Activated B cell treated with CpG ODN at 0.5 μM for 24 hours (primary cell): ENCODE measurements around the gene ROR1. TPM values are rescaled to one million over a fixed set of nuclear protein-coding genes. Genes with fewer than 3 reads are reported as not detected.

Experiments used
- ATAC-seq: fragments of 200-7000 bp; cut with Tn5 transposase; one replicate; pipeline ENCODE4 v1.10.0; 2021; ENCODE audit warnings: low read depth, mild to moderate bottlenecking, moderate library complexity
- CTCF ChIA-PET: fragments of 350-600 bp; sonication (Branson Sonifier 250); formaldehyde crosslinking; loops from one replicate; lab custom pipeline; 2021; ENCODE audit warnings: antibody characterized with exemption; lab: Charles Lee
- POLR2A ChIA-PET: fragments of 350-600 bp; sonication (Branson Sonifier 250); formaldehyde crosslinking; loops from one replicate; lab custom pipeline; 2021; ENCODE audit warnings: antibody characterized with exemption; lab: Charles Lee
- DNase-seq: peaks from one replicate; pipeline ENCODE4 v3.0.0; 2022
- H3K27ac Mint-ChIP-seq: one replicate; pipeline ENCODE4 v1.8.0; 2020; ENCODE audit warnings: mixed read lengths
- H3K27me3 Mint-ChIP-seq: one replicate; pipeline ENCODE4 v1.8.0; 2021; ENCODE audit warnings: mixed read lengths
- H3K36me3 Mint-ChIP-seq: one replicate; pipeline ENCODE4 v1.8.0; 2021; ENCODE audit warnings: low read depth, mixed read lengths
- H3K4me1 Mint-ChIP-seq: one replicate; pipeline ENCODE4 v1.8.0; 2021; ENCODE audit warnings: mixed read lengths
- H3K4me3 Mint-ChIP-seq: one replicate; pipeline ENCODE4 v1.8.0; 2020; ENCODE audit warnings: mild to moderate bottlenecking, mixed read lengths
- H3K9me3 Mint-ChIP-seq: one replicate; pipeline ENCODE4 v1.8.0; 2020; ENCODE audit warnings: mixed read lengths
- intact Hi-C: fragments of 100-400 bp; cut with micrococcal nuclease; formaldehyde crosslinking; loops from one replicate; pipeline ENCODE4 v1.15.1; 2024
- total RNA-seq: library from RNA; stranded (reverse); gene quantifications from 2 replicates; pipeline ENCODE4 v1.2.3, GENCODE V29; 2022
- TF ChIP-seq, protein P1 (sequence below): fragments of 200-600 bp; IDR thresholded peaks from one replicate; pipeline ENCODE4 v1.8.0; 2022; ENCODE audit warnings: antibody characterized with exemption, mild to moderate bottlenecking

ROR1 gene
- total RNA-seq, 1 donor from 2014 or later = 2.2 TPM

DNA sequence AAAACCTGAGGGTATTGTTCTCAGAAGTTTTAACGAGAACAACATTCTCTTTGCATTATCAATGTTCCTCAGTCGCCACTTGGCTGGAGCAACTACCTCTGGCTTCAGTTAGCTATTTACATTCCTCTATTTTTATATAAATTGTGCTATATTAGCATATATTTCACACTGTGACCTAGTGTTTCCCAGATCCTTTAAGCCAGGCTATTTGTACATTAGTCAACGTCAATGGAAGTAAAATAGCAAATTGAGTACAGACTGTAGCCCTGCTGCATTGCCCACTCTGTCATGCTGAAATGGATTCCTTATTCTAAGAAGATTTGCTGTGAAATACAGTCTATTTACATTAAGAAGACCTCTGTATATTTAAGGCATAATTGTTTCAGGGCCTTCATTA lies 213.8 kb downstream of the ROR1 start:
- no peak for DNase-seq
- POLR2A ChIA-PET = no interaction called here
- Mint-ChIP-seq H3K4me1 (no peaks in the 10 kb centered on the region), H3K27me3 (no peaks in the 10 kb centered on the region), H3K4me3 (no peak overlapping the region), H3K27ac (no peak overlapping the region), H3K36me3 (no peaks in the 10 kb centered on the region), H3K9me3 (peaks cover 2% of the 10 kb centered on the region)
- CTCF ChIA-PET = no interaction called here
- TF ChIP-seq, protein P1, sequence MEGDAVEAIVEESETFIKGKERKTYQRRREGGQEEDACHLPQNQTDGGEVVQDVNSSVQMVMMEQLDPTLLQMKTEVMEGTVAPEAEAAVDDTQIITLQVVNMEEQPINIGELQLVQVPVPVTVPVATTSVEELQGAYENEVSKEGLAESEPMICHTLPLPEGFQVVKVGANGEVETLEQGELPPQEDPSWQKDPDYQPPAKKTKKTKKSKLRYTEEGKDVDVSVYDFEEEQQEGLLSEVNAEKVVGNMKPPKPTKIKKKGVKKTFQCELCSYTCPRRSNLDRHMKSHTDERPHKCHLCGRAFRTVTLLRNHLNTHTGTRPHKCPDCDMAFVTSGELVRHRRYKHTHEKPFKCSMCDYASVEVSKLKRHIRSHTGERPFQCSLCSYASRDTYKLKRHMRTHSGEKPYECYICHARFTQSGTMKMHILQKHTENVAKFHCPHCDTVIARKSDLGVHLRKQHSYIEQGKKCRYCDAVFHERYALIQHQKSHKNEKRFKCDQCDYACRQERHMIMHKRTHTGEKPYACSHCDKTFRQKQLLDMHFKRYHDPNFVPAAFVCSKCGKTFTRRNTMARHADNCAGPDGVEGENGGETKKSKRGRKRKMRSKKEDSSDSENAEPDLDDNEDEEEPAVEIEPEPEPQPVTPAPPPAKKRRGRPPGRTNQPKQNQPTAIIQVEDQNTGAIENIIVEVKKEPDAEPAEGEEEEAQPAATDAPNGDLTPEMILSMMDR = no peak
- ATAC-seq = no peak
- intact Hi-C loops = no loop called here

DNA sequence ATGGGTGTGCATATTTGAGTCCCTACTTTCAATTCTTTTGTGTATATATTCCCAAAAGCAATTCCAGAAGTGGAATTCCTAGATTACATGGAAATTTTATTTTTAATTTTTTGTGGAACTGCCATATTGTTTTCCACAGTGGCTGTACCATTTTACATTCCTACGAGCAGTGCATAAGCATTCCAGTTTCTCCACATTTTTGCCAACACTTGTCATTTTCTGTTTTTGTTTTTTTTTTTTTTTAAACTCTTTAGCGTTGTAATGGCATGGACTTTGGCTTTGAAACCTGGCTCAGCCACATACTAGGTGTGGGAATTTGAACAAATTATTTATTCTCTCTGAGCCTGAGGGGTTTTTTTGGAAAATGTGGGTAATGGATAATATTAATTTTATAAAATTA lies 215.1 kb downstream of the ROR1 start:
- Mint-ChIP-seq H3K4me1 (no peaks in the 10 kb centered on the region), H3K4me3 (no peak overlapping the region), H3K36me3 (no peaks in the 10 kb centered on the region), H3K27me3 (no peaks in the 10 kb centered on the region), H3K9me3 (peaks cover 2% of the 10 kb centered on the region), H3K27ac (no peak overlapping the region)
- TF ChIP-seq, protein P1 = no peak
- DNase-seq = no peak
- ChIA-PET POLR2A (no interaction called here), CTCF (no interaction called here)
- intact Hi-C loops = no loop called here
- ATAC-seq = no peak

DNA sequence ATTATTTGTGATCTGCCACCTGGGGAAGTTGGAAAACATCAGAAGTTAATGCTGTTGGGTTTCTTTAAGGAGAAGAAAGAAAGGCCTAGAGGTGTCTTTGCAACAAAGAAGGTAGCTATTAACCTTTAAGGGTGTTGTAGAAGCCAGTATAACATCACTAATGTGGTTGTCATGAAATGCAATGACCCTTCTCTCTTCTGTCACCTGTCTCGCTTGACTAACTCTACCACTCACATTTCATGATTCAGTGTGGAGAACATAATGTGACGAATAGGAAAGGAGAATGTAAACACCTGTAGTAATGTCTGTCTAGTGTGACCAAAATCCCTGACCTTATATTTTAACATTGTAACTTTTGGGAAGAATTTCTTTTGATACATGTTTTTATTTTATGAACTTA lies 217.9 kb downstream of the ROR1 start:
- no peak overlapping the region for H3K4me3 Mint-ChIP-seq
- POLR2A ChIA-PET = no interaction called here
- intact Hi-C loops = no loop called here
- TF ChIP-seq, protein P1 = no peak
- DNase-seq (no peak), ATAC-seq (no peak)
- H3K4me1 Mint-ChIP-seq = no peaks in the 10 kb centered on the region
- H3K9me3 Mint-ChIP-seq = peaks cover 2% of the 10 kb centered on the region
- CTCF ChIA-PET = no interaction called here
- H3K36me3 Mint-ChIP-seq = no peaks in the 10 kb centered on the region
- no peaks in the 10 kb centered on the region for H3K27me3 Mint-ChIP-seq
- H3K27ac Mint-ChIP-seq = no peak overlapping the region

DNA sequence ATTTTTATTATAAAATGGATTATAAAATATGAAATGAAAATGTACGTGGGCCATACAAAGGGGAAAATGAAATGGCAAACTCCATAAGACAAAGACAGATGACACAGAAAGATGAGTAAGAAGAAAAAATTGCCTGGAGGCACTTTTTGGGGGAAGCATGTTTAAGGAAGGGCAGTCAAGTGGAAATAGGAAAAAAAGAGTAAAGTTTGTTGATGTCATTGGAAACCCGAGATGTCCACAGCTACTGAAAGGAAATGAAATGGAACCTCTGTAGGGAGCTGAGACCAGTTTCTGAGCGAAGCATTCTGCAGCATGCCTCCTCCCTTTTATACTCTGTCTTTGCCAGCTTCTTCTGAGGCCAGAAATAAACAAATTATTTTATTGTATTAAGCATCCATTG lies 226.2 kb downstream of the ROR1 start:
- TF ChIP-seq, protein P1 = no peak
- Mint-ChIP-seq H3K9me3 (no peaks in the 10 kb centered on the region), H3K27me3 (no peaks in the 10 kb centered on the region), H3K4me1 (no peaks in the 10 kb centered on the region), H3K27ac (no peak overlapping the region), H3K36me3 (no peaks in the 10 kb centered on the region), H3K4me3 (no peak overlapping the region)
- ATAC-seq = no peak
- CTCF ChIA-PET = no interaction called here
- POLR2A ChIA-PET = no interaction called here
- no peak for DNase-seq
- intact Hi-C loops = no loop called here

DNA sequence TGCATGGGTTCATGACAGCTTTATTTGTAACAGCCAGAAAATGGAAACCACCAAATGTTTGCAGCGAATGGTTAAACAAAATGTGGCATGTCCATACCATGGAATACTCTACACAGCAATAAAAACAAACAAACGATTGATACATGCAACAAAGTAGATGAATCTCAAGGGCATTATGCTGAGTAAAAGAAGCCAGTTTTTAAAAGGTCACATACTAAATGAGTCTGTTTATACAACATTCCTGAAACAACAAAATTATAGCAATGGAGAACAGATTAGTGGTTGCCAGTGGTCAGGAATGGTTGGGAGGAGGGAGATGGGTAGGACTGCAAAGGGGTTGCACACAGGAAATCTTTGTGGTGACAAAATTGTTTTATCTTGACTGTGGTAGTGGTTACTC lies 227.2 kb downstream of the ROR1 start:
- Mint-ChIP-seq H3K9me3 (no peaks in the 10 kb centered on the region), H3K27ac (no peak overlapping the region), H3K27me3 (no peaks in the 10 kb centered on the region), H3K4me1 (no peaks in the 10 kb centered on the region), H3K4me3 (no peak overlapping the region), H3K36me3 (no peaks in the 10 kb centered on the region)
- DNase-seq (no peak), ATAC-seq (no peak)
- intact Hi-C loops = no loop called here
- TF ChIP-seq, protein P1 = no peak
- CTCF ChIA-PET = no interaction called here
- POLR2A ChIA-PET = no interaction called here
